Measurements from ENCODE around the gene CTNNA2. TPM values are rescaled to one million over a fixed set of nuclear protein-coding genes. Genes with fewer than 3 reads are reported as not detected.
A peak's percentile ranks its signal among the peaks of the same experiment; 100 is the strongest.

The CTNNA2 gene
- total and polyA plus RNA-seq, 9 of the 15 experiments (the other 6 are each of a cell fraction or from before 2014, with no cell fraction given): 0.03 to 0.40 (median 0.15) TPM

DNA sequence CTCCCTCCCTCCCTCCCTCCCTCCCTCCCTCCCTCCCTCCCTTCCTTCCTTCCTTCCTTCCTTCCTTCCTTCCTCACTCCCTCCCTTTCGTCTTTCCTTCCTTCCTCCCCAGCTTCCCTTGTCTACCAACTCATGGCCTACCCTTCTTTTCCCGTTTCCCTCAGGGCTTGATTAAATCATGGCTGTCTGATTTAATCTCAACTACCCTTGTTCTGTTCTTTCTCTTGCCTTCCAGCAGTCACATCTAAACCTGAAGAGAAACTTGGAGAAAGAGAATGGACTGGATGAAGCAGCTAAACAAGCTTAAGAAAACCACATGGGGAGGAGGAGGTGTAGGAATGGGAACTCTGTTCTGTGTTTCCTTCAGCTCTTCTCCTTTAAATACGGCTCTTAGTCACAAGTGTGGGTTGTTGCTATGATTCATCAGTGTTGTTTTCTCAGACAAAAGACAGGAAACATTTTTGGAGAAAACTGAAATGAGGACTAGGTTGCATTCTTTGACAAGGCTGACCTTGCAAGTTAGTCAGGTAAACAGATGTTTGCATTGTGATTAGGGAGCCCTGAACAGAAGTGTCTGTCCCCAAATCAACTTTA is 613.8 kb downstream of the CTNNA2 start (continued):
- TF ChIP-seq TSHZ1 (CRISPR knock-in tag; IDR thresholded peaks at IDR 0.05): no peak
- TF ChIP-seq FOXK2 (conservative IDR thresholded peaks at IDR 0.05 in 1 of 2, IDR thresholded peaks at IDR 0.05 in 1 of 2; ENCODE audit: low read depth in 2 of 2): 0 out of 4 replicates have a peak, but pooled peaks of 1 of the 2 experiments have one; percentile 18
- TF ChIP-seq, protein P1, sequence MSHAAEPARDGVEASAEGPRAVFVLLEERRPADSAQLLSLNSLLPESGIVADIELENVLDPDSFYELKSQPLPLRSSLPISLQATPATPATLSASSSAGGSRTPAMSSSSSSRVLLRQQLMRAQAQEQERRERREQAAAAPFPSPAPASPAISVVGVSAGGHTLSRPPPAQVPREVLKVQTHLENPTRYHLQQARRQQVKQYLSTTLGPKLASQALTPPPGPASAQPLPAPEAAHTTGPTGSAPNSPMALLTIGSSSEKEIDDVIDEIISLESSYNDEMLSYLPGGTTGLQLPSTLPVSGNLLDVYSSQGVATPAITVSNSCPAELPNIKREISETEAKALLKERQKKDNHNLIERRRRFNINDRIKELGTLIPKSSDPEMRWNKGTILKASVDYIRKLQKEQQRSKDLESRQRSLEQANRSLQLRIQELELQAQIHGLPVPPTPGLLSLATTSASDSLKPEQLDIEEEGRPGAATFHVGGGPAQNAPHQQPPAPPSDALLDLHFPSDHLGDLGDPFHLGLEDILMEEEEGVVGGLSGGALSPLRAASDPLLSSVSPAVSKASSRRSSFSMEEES (CRISPR knock-in tag; IDR thresholded peaks at IDR 0.05): no peak
- TF ChIP-seq FOSL1 (tag; conservative IDR thresholded peaks at IDR 0.05): peak; percentile 88
- no peak for TF ChIP-seq KDM1A (IDR thresholded peaks at IDR 0.05)
- TF ChIP-seq ATF3 (IDR thresholded peaks at IDR 0.05): 0 out of 2 replicates have a peak, but pooled peaks have one; percentile 18
- no peak for TF ChIP-seq ATF3 (CRISPR knock-in tag; conservative IDR thresholded peaks at IDR 0.05)
- TF ChIP-seq ZBTB2 (IDR thresholded peaks at IDR 0.05): no peak
- no peak for TF ChIP-seq MED1 (CRISPR knock-in tag; IDR thresholded peaks at IDR 0.05; ENCODE audit: borderline replicate concordance)
- TF ChIP-seq, protein P2, sequence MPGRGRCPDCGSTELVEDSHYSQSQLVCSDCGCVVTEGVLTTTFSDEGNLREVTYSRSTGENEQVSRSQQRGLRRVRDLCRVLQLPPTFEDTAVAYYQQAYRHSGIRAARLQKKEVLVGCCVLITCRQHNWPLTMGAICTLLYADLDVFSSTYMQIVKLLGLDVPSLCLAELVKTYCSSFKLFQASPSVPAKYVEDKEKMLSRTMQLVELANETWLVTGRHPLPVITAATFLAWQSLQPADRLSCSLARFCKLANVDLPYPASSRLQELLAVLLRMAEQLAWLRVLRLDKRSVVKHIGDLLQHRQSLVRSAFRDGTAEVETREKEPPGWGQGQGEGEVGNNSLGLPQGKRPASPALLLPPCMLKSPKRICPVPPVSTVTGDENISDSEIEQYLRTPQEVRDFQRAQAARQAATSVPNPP (IDR thresholded peaks at IDR 0.05; ENCODE audit: borderline replicate concordance, insufficient read depth, insufficient read length): no peak
- TF ChIP-seq RBM15 (IDR thresholded peaks at IDR 0.05; ENCODE audit: insufficient read depth, low read length): no peak
- TF ChIP-seq, protein P3, sequence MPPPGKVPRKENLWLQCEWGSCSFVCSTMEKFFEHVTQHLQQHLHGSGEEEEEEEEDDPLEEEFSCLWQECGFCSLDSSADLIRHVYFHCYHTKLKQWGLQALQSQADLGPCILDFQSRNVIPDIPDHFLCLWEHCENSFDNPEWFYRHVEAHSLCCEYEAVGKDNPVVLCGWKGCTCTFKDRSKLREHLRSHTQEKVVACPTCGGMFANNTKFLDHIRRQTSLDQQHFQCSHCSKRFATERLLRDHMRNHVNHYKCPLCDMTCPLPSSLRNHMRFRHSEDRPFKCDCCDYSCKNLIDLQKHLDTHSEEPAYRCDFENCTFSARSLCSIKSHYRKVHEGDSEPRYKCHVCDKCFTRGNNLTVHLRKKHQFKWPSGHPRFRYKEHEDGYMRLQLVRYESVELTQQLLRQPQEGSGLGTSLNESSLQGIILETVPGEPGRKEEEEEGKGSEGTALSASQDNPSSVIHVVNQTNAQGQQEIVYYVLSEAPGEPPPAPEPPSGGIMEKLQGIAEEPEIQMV (tag; conservative IDR thresholded peaks at IDR 0.05; ENCODE audit: low read depth): no peak
- no peak for TF ChIP-seq SMAD1 (IDR thresholded peaks at IDR 0.05; ENCODE audit: low read depth, low read length, partially characterized antibody)
- no peak for TF ChIP-seq ZNF79 (CRISPR knock-in tag; IDR thresholded peaks at IDR 0.05; ENCODE audit: low read depth)
- no peak for TF ChIP-seq LARP7 (IDR thresholded peaks at IDR 0.05)
- TF ChIP-seq TBL1XR1 (IDR thresholded peaks at IDR 0.05; ENCODE audit: low read length in 2 of 2): no peak
- TF ChIP-seq TSC22D4 (tag; IDR thresholded peaks at IDR 0.05): no peak

Measured in K562 (cell line).